A549 (cell line): Measurements from ENCODE around the gene VPS13D. TPM values are rescaled to one million over a fixed set of nuclear protein-coding genes. Genes with fewer than 3 reads are reported as not detected.

Source experiments
- ATAC-seq, 2 experiments: fragments of 200-7000 bp in 1 of 2; fragments of >200 bp in 1 of 2; cut with Nextera tagmentation in 1 of 2; cut with Tn5 transposase in 1 of 2; 3 replicates each; pipeline versions ENCODE4 v1.8.0 to v1.9.1; 2018 to 2020; ENCODE audit warnings: mild to moderate bottlenecking in 1 of 2, moderate library complexity in 1 of 2
- CTCF ChIA-PET: fragments of 300-600 bp; sonication (Branson Sonifier 250); formaldehyde crosslinking; extraction: SDS; loops from one replicate; lab custom pipeline; 2021; ENCODE audit warnings: antibody characterized with exemption, inconsistent platforms; lab: Yijun Ruan, JAX
- POLR2A ChIA-PET: fragments of 350-600 bp; formaldehyde crosslinking; extraction: SDS; loops from one replicate; lab custom pipeline; 2021; ENCODE audit warnings: antibody characterized with exemption, inconsistent platforms; lab: Yijun Ruan, JAX
- DNase-seq, 2 experiments: peaks; one replicate each; pipeline versions ENCODE4 v3.0.0 to v3.0.0-alpha.2; 2011 to 2016; ENCODE audit warnings: low read depth in 1 of 2, low spot score in 1 of 2
- FAIRE-seq: peaks from 2 replicates; lab custom pipeline; 2011; peaks lifted over from hg19 to GRCh38; lab: Jason Lieb, UNC
- H3K27ac ChIP-seq, 2 experiments: fragments of >200 bp; sonication (Bioruptor Twin); formaldehyde crosslinking; 3 replicates each; pipeline ENCODE4 v1.5.1; 2016 to 2017
- H3K4me1 ChIP-seq: fragments of >200 bp; sonication (Bioruptor Twin); formaldehyde crosslinking; 3 replicates; pipeline ENCODE4 v1.6.1; 2016
- H3K4me2 ChIP-seq: fragments of >200 bp; sonication (Bioruptor Twin); formaldehyde crosslinking; 3 replicates; pipeline ENCODE4 v1.6.1; 2016
- H3K4me3 ChIP-seq: fragments of >200 bp; sonication (Bioruptor Twin); formaldehyde crosslinking; 3 replicates; pipeline ENCODE4 v1.5.1; 2016
- H3K9me3 ChIP-seq: fragments of >200 bp; sonication (Bioruptor Twin); formaldehyde crosslinking; 3 replicates; pipeline ENCODE4 v1.6.1; 2016
- ATOH8 ChIP-seq: fragments of 250-450 bp; sonication (Bioruptor Pico); IDR thresholded peaks from 2 replicates; pipeline ENCODE4 v1.5.0; 2020; ENCODE audit warnings: low read depth, mild to moderate bottlenecking, moderate library complexity
- BCL3 ChIP-seq: fragments of >200 bp; sonication (Bioruptor Twin); formaldehyde crosslinking; IDR thresholded peaks from 3 replicates; pipeline ENCODE4 v1.6.1; 2016
- CBX8 ChIP-seq: fragments of 200-600 bp; sonication (generic); IDR thresholded peaks from 2 replicates; pipeline ENCODE4 v1.6.1; 2016
- CEBPB ChIP-seq, 2 experiments: fragments of >200 bp in 1 of 2; sonication (Bioruptor Twin) in 1 of 2; formaldehyde crosslinking in 1 of 2; IDR thresholded peaks; 2 replicates each; pipeline ENCODE4 v1.6.1; 2012 to 2016
- CHD4 ChIP-seq: fragments of 200-600 bp; sonication (generic); IDR thresholded peaks from 2 replicates; pipeline ENCODE4 v1.6.1; 2016; ENCODE audit warnings: antibody characterized with exemption, mild to moderate bottlenecking, borderline replicate concordance
- E2F6 ChIP-seq: IDR thresholded peaks from 2 replicates; pipeline ENCODE4 v1.6.1; 2012; ENCODE audit warnings: low read depth, borderline replicate concordance
- EP300 ChIP-seq, 2 experiments: fragments of >200 bp; sonication (Bioruptor Twin); formaldehyde crosslinking; IDR thresholded peaks; 2 replicates in 1 of 2; 3 replicates in 1 of 2; pipeline ENCODE4 v1.6.1; 2016 to 2017
- FOSL2 ChIP-seq, 2 experiments: fragments of 450-650 bp in 1 of 2; fragments of >200 bp in 1 of 2; sonication (Bioruptor Twin) in 1 of 2; formaldehyde crosslinking; IDR thresholded peaks; 2 replicates each; pipeline versions ENCODE4 v1.5.0 to v1.6.1; 2016 to 2020; ENCODE audit warnings: mild to moderate bottlenecking in 1 of 2, moderate library complexity in 1 of 2
- FOXS1 ChIP-seq: fragments of 250-450 bp; sonication (Bioruptor Pico); IDR thresholded peaks from 2 replicates; pipeline ENCODE4 v1.5.0; 2020; ENCODE audit warnings: mild to moderate bottlenecking, moderate library complexity
- GATA3 ChIP-seq: IDR thresholded peaks from 2 replicates; pipeline ENCODE4 v1.6.1; 2012; ENCODE audit warnings: borderline replicate concordance
- HES2 ChIP-seq: fragments of >200 bp; sonication (Bioruptor Twin); formaldehyde crosslinking; IDR thresholded peaks from 2 replicates; pipeline ENCODE4 v1.6.1; 2016
- HMGXB4 ChIP-seq: fragments of 250-450 bp; sonication (Bioruptor Pico); IDR thresholded peaks from 2 replicates; pipeline ENCODE4 v1.5.0; 2021; ENCODE audit warnings: mild to moderate bottlenecking, moderate library complexity, borderline replicate concordance
- HOXB13 ChIP-seq: fragments of 250-450 bp; sonication (Bioruptor Pico); IDR thresholded peaks from 2 replicates; pipeline ENCODE4 v1.5.0; 2020; ENCODE audit warnings: low read depth, mild to moderate bottlenecking, moderate library complexity
- JUN ChIP-seq, 2 experiments: fragments of >200 bp; sonication (Bioruptor Twin); formaldehyde crosslinking; IDR thresholded peaks; 2 replicates in 1 of 2; 3 replicates in 1 of 2; pipeline ENCODE4 v1.6.1; 2016 to 2017
- JUNB ChIP-seq: fragments of >200 bp; sonication (Bioruptor Twin); formaldehyde crosslinking; IDR thresholded peaks from 2 replicates; pipeline ENCODE4 v1.6.1; 2016
- MAX ChIP-seq: IDR thresholded peaks from 2 replicates; pipeline ENCODE4 v1.6.1; 2012
- NR3C1 ChIP-seq: fragments of >200 bp; sonication (Bioruptor Twin); formaldehyde crosslinking; IDR thresholded peaks from 3 replicates; pipeline ENCODE4 v1.6.1; 2017
- PBX3 ChIP-seq: IDR thresholded peaks from 2 replicates; pipeline ENCODE4 v1.6.1; 2012
- PHF8 ChIP-seq: fragments of 200-600 bp; sonication (generic); IDR thresholded peaks from 2 replicates; pipeline ENCODE4 v1.6.1; 2016; ENCODE audit warnings: low read depth, mild to moderate bottlenecking, antibody characterized with exemption, moderate library complexity, borderline replicate concordance
- RAD21 ChIP-seq, 2 experiments: fragments of >200 bp in 1 of 2; sonication (Bioruptor Twin) in 1 of 2; formaldehyde crosslinking in 1 of 2; IDR thresholded peaks in 1 of 2; conservative IDR thresholded peaks in 1 of 2; 2 replicates in 1 of 2; 3 replicates in 1 of 2; pipeline ENCODE4 v1.6.1; 2012 to 2018; ENCODE audit warnings: inconsistent platforms in 1 of 2
- RCOR1 ChIP-seq: fragments of 150-350 bp; IDR thresholded peaks from 2 replicates; pipeline ENCODE4 v1.6.1; 2014; ENCODE audit warnings: antibody characterized with exemption, low read length, low read depth
- SMC3 ChIP-seq: fragments of >200 bp; sonication (Bioruptor Twin); formaldehyde crosslinking; IDR thresholded peaks from 3 replicates; pipeline ENCODE4 v1.6.1; 2018; ENCODE audit warnings: inconsistent platforms
- SREBF2 ChIP-seq: fragments of 450-650 bp; IDR thresholded peaks from 2 replicates; pipeline ENCODE4 v1.6.1; 2014; ENCODE audit warnings: mild to moderate bottlenecking, moderate library complexity
- TP53 ChIP-seq: fragments of 250-450 bp; sonication (Bioruptor Pico); IDR thresholded peaks from 2 replicates; pipeline ENCODE4 v1.5.0; 2021; ENCODE audit warnings: mild to moderate bottlenecking, moderate library complexity
- ZFP36 ChIP-seq: fragments of 450-650 bp; IDR thresholded peaks from 2 replicates; pipeline ENCODE4 v1.6.1; 2014; ENCODE audit warnings: borderline replicate concordance; ENCODE audit not compliant: partially characterized antibody
- WGBS: methylation state at CpG from one replicate; pipeline ENCODE4 v1.1.6; 2017; ENCODE audit errors: missing lambda C conversion rate; 5-methylcytosine and 5-hydroxymethylcytosine counted together
- polyA plus RNA-seq, 4 experiments: library from polyadenylated mRNA; depleted of rRNA in 3 of 4; stranded (reverse); fragments of >200 nt; fragmentation: RNase III in 1 of 4; extraction: RNeasy Plus Mini Kit Qiagen cat#74134 plus additional on column Dnase treatment in 1 of 4; gene quantifications; 2 replicates in 3 of 4; 3 replicates in 1 of 4; pipeline ENCODE4 v1.2.3, GENCODE V29; 2011 to 2017

The VPS13D gene
- polyA plus RNA-seq, 2 of the 4 experiments (the other 2 are of a cell fraction) = 5.4 to 15.9 TPM

GRCh38 chr1:12527564-12527963 lies 297.7 kb downstream of the VPS13D start:
- WGBS = 98% methylated on average over 9 of the region's 16 CpGs
- DNase-seq (no peak), ATAC-seq (peak; percentile 3 to 4; a peak in 3 of 6 replicates), FAIRE-seq (no peak)
- CTCF ChIA-PET = interaction anchor here (1.5 kb wide), 1 partner anchor 23 kb away, joined by 3 read pairs; no protein-coding TSS in a partner anchor
- TF ChIP-seq CBX8 (no peak), SMC3 (no peak), ZFP36 (no peak), FOXS1 (no peak), PBX3 (no peak), HOXB13 (CRISPR knock-in tag) (no peak), E2F6 (no peak), ATOH8 (CRISPR knock-in tag) (no peak), NR3C1 (no peak)
- peak overlapping the region; percentile 89 to 97 for H3K27ac ChIP-seq
- no peaks in the 10 kb centered on the region for H3K9me3 ChIP-seq
- POLR2A ChIA-PET = interaction anchor here (1.0 to 1.7 kb wide), 4 partner anchors 49 to 92 kb away, joined by 3 to 7 read pairs (median 4); partner anchors contain the start of gene DHRS3
- no peak overlapping the region for H3K4me3 ChIP-seq
- peak overlapping the region; percentile 69 for H3K4me2 ChIP-seq
- H3K4me1 ChIP-seq = peaks cover 57% of the 10 kb centered on the region

GRCh38 chr1:12528021-12528852 lies 298.4 kb downstream of the VPS13D start:
- Histone ChIP-seq H3K4me1 (peaks cover 57% of the 10 kb centered on the region), H3K27ac (peak overlapping the region; percentile 89 to 97), H3K4me3 (no peak overlapping the region), H3K9me3 (no peaks in the 10 kb centered on the region)
- DNase-seq = peak; percentile 61 to 95
- FAIRE-seq = no peak
- CTCF ChIA-PET = interaction anchor here (0.6 to 1.5 kb wide), 2 partner anchors 22 to 131 kb away, joined by 3 read pairs; no protein-coding TSS in a partner anchor
- peak; percentile 85 to 87 for ATAC-seq
- POLR2A ChIA-PET = interaction anchor here (1.0 to 1.7 kb wide), 4 partner anchors 49 to 91 kb away, joined by 3 to 7 read pairs (median 4); partner anchors contain the start of gene DHRS3
- no peak for TF ChIP-seq FOSL2 (IDR thresholded peaks at IDR 0.05)
- TF ChIP-seq FOSL2 (CRISPR knock-in tag; IDR thresholded peaks at IDR 0.05) = peak; percentile 83
- no peak for TF ChIP-seq CHD4
- no peak for TF ChIP-seq TP53 (CRISPR knock-in tag)
- TF ChIP-seq MAX = peak; percentile 77
- TF ChIP-seq HMGXB4 (CRISPR knock-in tag) = no peak
- no peak for TF ChIP-seq ZFP36
- no peak for TF ChIP-seq RCOR1
- TF ChIP-seq HES2 = peak; percentile 74
- peak; percentile 46 for TF ChIP-seq SMC3
- TF ChIP-seq BCL3 = peak; percentile 90; the same call in 2 of the 3 replicates
- TF ChIP-seq CEBPB (IDR thresholded peaks at IDR 0.05) = peak; percentile 93 to 98
- TF ChIP-seq EP300 (IDR thresholded peaks at IDR 0.05) = peak; percentile 92
- no peak for TF ChIP-seq PHF8
- peak; percentile 80 for TF ChIP-seq JUNB
- no peak for TF ChIP-seq SREBF2
- TF ChIP-seq JUN (IDR thresholded peaks at IDR 0.05) = peak; percentile 91 to 95
- TF ChIP-seq RAD21 (conservative IDR thresholded peaks at IDR 0.05 in 1 of 2, IDR thresholded peaks at IDR 0.05 in 1 of 2) = peak in 1 of 2 experiments; percentile 66; a peak in 3 of 5 replicates
- TF ChIP-seq GATA3 = peak; percentile 90
- TF ChIP-seq, all 56 proteins: peak for 11
- 33% methylated on average over 21 of the region's 24 CpGs for WGBS
- peak overlapping the region; percentile 69 for H3K4me2 ChIP-seq
